HuH-7.5 (cell line): ENCODE results near the gene TAF1A.

Experiments
- DNase-seq: peaks from one replicate; pipeline ENCODE4 v3.0.0; 2011; ENCODE audit warnings: low spot score

Gene TAF1A

DNA sequence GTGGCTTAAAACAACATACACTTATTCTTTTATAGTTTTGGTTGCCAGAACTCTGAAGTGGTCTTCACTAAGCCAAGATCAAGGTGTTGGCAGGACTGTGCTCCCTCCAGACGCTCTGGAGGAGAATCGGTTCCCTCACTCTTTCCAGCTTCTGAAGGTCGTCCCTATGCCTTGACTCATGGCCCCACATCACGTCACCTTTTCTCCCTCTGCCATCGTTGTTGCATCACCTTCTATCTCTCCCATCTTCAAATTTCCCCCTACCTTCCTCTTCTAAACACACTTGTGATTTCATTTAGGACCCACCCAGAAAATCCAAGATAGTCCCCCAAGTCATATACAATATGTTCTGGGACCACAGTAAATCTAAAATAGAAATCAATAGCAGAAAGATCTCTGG lies 54.3 kb downstream of the TAF1A start:
- DNase-seq = no peak

DNA sequence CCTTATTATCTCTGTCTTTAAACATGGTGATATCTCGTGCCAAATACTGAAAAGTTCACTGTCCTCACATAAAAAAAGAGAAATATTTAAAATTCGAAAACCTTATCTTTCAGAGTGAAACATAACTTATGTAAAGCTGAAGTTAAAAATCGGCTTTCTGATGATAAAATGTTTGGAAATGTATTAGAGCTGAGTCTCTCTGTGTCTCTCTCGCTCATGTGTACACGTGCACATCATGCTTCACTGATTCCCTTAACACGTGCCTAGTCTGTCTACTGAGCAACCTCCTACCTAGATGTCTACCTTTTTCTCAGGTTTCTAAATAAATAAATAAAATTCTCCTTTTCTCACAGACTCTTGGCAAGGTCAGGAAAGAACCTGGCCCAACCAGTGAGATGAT lies 58.9 kb downstream of the TAF1A start:
- DNase-seq = no peak

DNA sequence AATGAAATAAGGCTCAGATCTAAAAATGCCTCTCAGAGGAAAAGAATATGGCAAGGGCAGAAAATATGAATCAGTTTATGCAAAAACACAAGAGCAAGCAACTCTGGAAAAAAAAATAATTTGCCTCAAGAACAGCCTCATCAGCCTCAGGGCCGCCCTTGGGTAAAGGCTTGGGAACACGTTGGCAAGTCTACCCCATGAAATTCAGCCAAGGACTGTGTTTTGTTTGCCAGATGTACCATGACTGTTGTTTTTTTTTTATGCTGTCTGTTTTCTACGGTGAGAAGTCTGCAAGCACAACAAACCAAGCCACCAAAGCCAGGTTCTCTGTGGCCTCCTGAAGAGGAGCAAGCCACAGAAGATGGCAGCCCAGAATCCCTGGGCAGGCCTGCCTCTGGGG lies 59.8 kb downstream of the TAF1A start:
- DNase-seq = no peak

DNA sequence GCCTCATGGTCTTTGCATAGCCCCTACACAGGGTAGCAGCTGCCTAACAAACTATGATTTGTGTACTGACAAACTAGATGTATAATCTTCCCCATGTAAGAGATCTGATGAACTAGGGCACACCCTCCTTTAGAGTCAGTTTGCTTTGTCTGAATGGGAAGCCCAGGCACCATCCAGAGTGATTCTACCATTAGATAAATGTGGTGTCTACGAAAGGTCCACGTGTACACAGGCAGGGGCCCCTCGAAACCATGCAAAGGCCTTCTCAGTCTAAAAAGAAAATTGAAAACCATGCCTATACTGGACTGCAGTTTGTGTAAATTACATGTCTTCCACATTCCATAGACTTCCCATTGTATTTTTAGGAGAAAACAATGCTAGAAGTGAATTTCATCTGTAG lies 60.6 kb downstream of the TAF1A start:
- no peak for DNase-seq

DNA sequence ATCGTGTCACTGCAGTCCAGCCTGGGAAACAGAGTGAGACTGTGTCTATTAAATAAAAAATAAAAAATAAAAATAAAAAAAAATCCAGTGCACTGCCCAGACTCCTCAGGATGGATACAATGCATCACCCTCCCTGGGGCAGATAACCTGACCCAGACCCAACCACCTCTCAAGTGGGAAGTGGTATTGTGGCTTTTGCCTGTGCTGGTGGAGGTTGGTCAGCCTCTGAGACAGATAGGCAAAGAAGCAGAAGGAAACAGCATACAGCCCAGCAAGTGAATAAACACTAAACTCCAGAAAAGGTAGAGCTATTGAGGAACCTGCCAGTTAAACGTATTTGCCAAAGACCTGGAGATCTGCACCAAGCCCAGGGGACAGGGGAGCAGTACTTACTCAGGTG lies 63.8 kb downstream of the TAF1A start:
- DNase-seq = no peak

DNA sequence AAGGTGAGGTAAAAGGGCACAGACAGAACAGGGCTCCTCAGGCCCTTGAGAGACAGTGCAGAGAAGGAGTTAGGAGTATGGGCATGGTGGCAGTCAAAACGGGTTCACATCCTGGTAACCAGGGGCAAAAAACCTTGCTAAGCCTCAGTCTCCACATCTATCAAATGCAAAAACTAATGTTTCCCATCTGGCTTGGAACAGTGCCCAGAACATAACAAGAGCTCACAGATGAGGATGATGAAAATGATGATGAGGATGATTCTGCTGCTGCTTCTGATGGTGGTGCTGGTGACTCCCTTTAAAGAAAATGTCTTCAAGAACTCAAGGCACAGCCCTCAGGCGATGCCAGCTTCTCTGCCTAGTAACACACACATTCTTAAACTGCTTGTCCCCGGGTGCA lies 65.9 kb downstream of the TAF1A start:
- no peak for DNase-seq

DNA sequence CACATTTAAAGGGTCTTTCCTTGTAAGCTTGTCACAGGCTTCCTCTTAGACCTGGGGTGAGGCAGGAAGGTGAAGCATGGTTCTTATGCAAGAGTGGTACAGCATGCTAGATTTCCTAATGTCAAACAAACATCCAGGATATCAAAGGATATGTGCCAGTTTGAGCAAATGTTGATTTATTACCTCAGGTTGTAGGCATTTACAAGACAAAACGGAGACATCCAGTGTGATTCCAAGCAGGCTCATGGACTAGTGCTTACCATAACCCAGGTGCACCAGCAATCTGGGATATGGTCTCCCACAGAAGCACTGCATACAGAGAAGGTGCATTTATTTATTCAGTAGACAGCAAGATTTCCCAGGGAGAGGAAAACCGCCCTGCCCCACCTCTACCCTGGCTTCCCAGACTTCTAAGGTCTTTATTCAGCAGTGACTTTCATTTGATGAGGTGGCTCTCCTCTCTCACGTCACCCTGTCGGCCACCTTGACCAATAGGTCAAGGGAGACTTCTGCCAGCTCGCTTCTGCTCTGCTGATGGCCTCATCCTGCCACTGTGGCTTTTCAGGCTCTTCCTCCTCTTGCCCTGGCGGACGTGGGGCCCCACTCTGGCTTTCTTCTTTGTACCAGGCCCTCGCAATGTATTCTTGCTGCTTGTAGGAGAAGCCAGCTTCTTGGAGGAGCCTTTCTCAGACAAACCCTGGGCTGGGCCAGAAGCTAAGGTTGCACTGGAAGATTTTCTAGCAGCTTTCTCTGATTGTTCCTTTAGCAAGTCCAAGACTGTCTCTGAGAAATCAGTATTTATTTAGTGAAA lies 67.4 kb downstream of the TAF1A start:
- DNase-seq = no peak

DNA sequence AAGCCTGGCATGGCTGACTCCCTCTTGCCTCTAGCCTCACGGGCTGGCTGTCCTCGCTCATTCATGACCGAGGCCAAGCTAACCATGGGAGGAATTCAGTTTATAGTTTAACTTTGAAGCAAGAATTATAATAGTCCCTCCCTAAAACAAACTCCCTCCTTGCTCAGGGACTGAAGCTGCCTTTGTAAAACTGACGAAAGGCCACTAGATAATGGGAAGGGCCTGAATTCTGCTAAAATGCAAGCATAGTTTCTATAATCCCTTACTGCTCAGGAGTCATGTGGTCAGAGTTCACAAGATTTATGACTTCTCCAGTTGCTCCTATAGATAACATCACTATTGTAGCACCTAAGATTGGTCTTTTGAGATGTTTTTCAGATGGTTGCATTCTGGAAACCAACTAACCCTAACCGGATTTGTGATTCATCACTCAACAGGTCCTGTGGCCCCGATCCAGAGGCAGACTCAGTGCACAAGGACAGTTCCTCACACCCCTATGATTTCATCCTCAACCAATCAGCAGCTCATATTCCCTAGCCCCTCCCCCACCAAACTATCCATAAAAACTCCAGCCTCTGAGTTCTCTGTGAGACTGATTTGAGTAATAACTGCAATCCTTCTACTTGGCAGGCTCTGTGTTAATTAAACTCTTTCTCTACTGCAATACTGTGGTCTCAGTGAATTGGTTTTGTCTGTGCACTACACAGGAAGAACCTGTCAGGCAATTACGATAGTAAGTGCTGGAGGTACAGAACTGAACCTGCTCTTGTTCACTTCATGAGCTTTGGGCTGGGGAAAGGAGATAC lies 68.2 kb downstream of the TAF1A start:
- no peak for DNase-seq
